CD14-positive monocyte (primary cell): ENCODE data around the gene PRRT4. TPM values are rescaled to one million over a fixed set of nuclear protein-coding genes. Genes with fewer than 3 reads are reported as not detected.

Experiments
- DNase-seq, 3 donors: peaks; one replicate each; pipeline ENCODE4 v3.0.0-alpha.2; 2011 to 2022
- H2AFZ ChIP-seq: 2 replicates; pipeline ENCODE4 v1.6.0; 2012; ENCODE audit warnings: mild to moderate bottlenecking, low read depth, low read length, inconsistent platforms; ENCODE audit not compliant: insufficient read depth, poor library complexity, severe bottlenecking
- H3K27ac ChIP-seq, 2 donors: 1 replicate in 1 of 2; 2 replicates in 1 of 2; pipeline ENCODE4 v1.5.1; 2012 to 2013; ENCODE audit warnings: low read length in 2 of 2, control low read depth in 1 of 2, inconsistent platforms in 1 of 2, low read depth in 1 of 2, mild to moderate bottlenecking in 1 of 2
- H3K27me3 ChIP-seq, 2 donors: one replicate each; pipeline versions ENCODE4 v1.6.0 to v1.6.1; 2011 to 2013; ENCODE audit warnings: low read length in 2 of 2; ENCODE audit not compliant: control insufficient read depth in 2 of 2, insufficient read depth in 2 of 2
- H3K36me3 ChIP-seq, 2 donors: replicated peaks in 1 of 2; 1 replicate in 1 of 2; 2 replicates in 1 of 2; pipeline versions ENCODE4 v1.5.1 to v1.6.1; 2012 to 2013; ENCODE audit warnings: low read length in 2 of 2, control low read depth in 1 of 2, inconsistent platforms in 1 of 2, mild to moderate bottlenecking in 1 of 2; ENCODE audit not compliant: insufficient read depth in 2 of 2, control insufficient read depth in 1 of 2
- H3K4me1 ChIP-seq, 2 donors: 1 replicate in 1 of 2; 2 replicates in 1 of 2; pipeline versions ENCODE4 v1.5.1 to v1.6.1; 2012 to 2013; ENCODE audit warnings: low read length in 2 of 2, control low read depth in 1 of 2, inconsistent platforms in 1 of 2, mild to moderate bottlenecking in 1 of 2, moderate library complexity in 1 of 2; ENCODE audit not compliant: insufficient read depth in 2 of 2, control insufficient read depth in 1 of 2
- H3K4me2 ChIP-seq: replicated peaks from 2 replicates; pipeline ENCODE3; 2012; ENCODE audit warnings: low read length, moderate library complexity, mild to moderate bottlenecking; ENCODE audit not compliant: poor library complexity, severe bottlenecking; ENCODE audit errors: extremely low read depth
- H3K4me3 ChIP-seq, 3 experiments: fragments of 200-600 bp in 1 of 3; sonication (generic) in 1 of 3; replicated peaks in 1 of 3; 1 replicate in 2 of 3; 2 replicates in 1 of 3; pipeline ENCODE4 v1.5.1; 2011 to 2013; ENCODE audit warnings: low read length in 3 of 3, mild to moderate bottlenecking in 3 of 3, control low read depth in 2 of 3, low read depth in 2 of 3, inconsistent platforms in 1 of 3, moderate library complexity in 1 of 3
- H3K79me2 ChIP-seq: 2 replicates; pipeline ENCODE4 v1.6.0; 2012; ENCODE audit warnings: mild to moderate bottlenecking, control low read depth, inconsistent platforms, low read length, moderate library complexity; ENCODE audit not compliant: insufficient read depth
- H3K9ac ChIP-seq: 2 replicates; pipeline ENCODE4 v1.6.0; 2017; ENCODE audit warnings: low read length, mild to moderate bottlenecking; ENCODE audit not compliant: insufficient read depth, poor library complexity, severe bottlenecking
- H3K9me3 ChIP-seq, 2 donors: replicated peaks in 1 of 2; 1 replicate in 1 of 2; 2 replicates in 1 of 2; pipeline versions ENCODE4 v1.5.1 to v1.6.1; 2012 to 2013; ENCODE audit warnings: low read length in 2 of 2, control low read depth in 1 of 2; ENCODE audit not compliant: control insufficient read depth in 1 of 2, insufficient read depth in 1 of 2
- H4K20me1 ChIP-seq: 2 replicates; pipeline ENCODE4 v1.6.0; 2012; ENCODE audit warnings: mild to moderate bottlenecking, low read length, control low read depth, moderate library complexity; ENCODE audit not compliant: insufficient read depth
- H3K27ac Mint-ChIP-seq, 7 donors: one replicate each; pipeline ENCODE4 v1.8.0; 2020; ENCODE audit warnings: mild to moderate bottlenecking in 7 of 7, mixed read lengths in 7 of 7, moderate library complexity in 6 of 7, inconsistent platforms in 2 of 7
- H3K27me3 Mint-ChIP-seq, 3 donors: one replicate each; pipeline ENCODE4 v1.8.0; 2021 to 2022; ENCODE audit warnings: low read depth in 3 of 3, mild to moderate bottlenecking in 3 of 3, mixed read lengths in 3 of 3, moderate library complexity in 3 of 3, inconsistent platforms in 1 of 3
- H3K36me3 Mint-ChIP-seq, 2 donors: one replicate each; pipeline ENCODE4 v1.8.0; 2020; ENCODE audit warnings: mixed read lengths in 2 of 2, inconsistent platforms in 1 of 2, mild to moderate bottlenecking in 1 of 2
- H3K4me1 Mint-ChIP-seq: one replicate; pipeline ENCODE4 v1.8.0; 2020; ENCODE audit warnings: mild to moderate bottlenecking, mixed read lengths
- H3K4me3 Mint-ChIP-seq, 2 donors: one replicate each; pipeline ENCODE4 v1.8.0; 2020; ENCODE audit warnings: mild to moderate bottlenecking in 2 of 2, mixed read lengths in 2 of 2, moderate library complexity in 1 of 2
- H3K9me3 Mint-ChIP-seq, 7 donors: one replicate each; pipeline ENCODE4 v1.8.0; 2020 to 2022; ENCODE audit warnings: mixed read lengths in 7 of 7, mild to moderate bottlenecking in 6 of 7, moderate library complexity in 6 of 7, inconsistent platforms in 2 of 7
- CTCF ChIP-seq: fragments of 200-600 bp; IDR thresholded peaks from one replicate; pipeline ENCODE4 v1.8.0; 2022; ENCODE audit warnings: antibody characterized with exemption, mild to moderate bottlenecking
- WGBS: methylation state at CpG from one replicate; pipeline ENCODE4 v1.1.5; 2013; ENCODE audit warnings: missing lambda C conversion rate; ENCODE audit not compliant: insufficient coverage; 5-methylcytosine and 5-hydroxymethylcytosine counted together
- intact Hi-C, 2 donors: fragments of 100-400 bp; cut with micrococcal nuclease; formaldehyde crosslinking; loops; one replicate each; pipeline versions ENCODE4 v1.15.0 to v1.15.1; 2023
- polyA plus RNA-seq, 3 donors: library from polyadenylated mRNA; depleted of rRNA in 1 of 3; unstranded in 2 of 3; stranded (reverse) in 1 of 3; fragments of 300-500 nt in 2 of 3; fragments of >200 nt in 1 of 3; fragmentation: Illumina TruSeq in 2 of 3; gene quantifications; 1 replicate in 2 of 3; 2 replicates in 1 of 3; pipeline ENCODE4 v1.2.3, GENCODE V29; 2012 to 2021

The PRRT4 gene
- polyA plus RNA-seq, 3 donors = 1.1 TPM; not detected in 2

GRCh38 chr7:128311013-128311412 is 50.5 kb downstream of the PRRT4 start:
- no peak for DNase-seq
- Histone ChIP-seq H3K9me3 (no peaks in the 10 kb centered on the region), H3K27me3 (no peaks in the 10 kb centered on the region), H3K4me1 (no peaks in the 10 kb centered on the region), H3K79me2 (no peaks in the 10 kb centered on the region), H3K36me3 (peaks cover 68 to 95% of the 10 kb centered on the region in 2 donors), H3K4me3 (no peak overlapping the region), H2AFZ (no peak overlapping the region), H3K27ac (peak overlapping the region in 1 of 2 donors; percentile 11), H4K20me1 (no peaks in the 10 kb centered on the region), H3K4me2 (no peak overlapping the region), H3K9ac (no peak overlapping the region)
- WGBS = 60% methylated on average over 1 of the region's 3 CpGs
- no peaks in the 10 kb centered on the region for H3K27me3 Mint-ChIP-seq
- no peaks in the 10 kb centered on the region for H3K9me3 Mint-ChIP-seq
- no peaks in the 10 kb centered on the region for H3K4me1 Mint-ChIP-seq
- peaks cover 89 to 98% of the 10 kb centered on the region in 2 donors for H3K36me3 Mint-ChIP-seq
- no peak for TF ChIP-seq CTCF
- intact Hi-C loops = no loop called here
- H3K27ac Mint-ChIP-seq = no peak overlapping the region
- no peak overlapping the region for H3K4me3 Mint-ChIP-seq

- H3K4me1 Mint-ChIP-seq = no peaks in the 10 kb centered on the region
- no peak overlapping the region for H3K4me2 ChIP-seq
- no peaks in the 10 kb centered on the region for H3K9me3 Mint-ChIP-seq
- peaks cover 64 to 95% of the 10 kb centered on the region in 2 donors for H3K36me3 ChIP-seq
- DNase-seq = no peak
- no peak overlapping the region for H3K27ac Mint-ChIP-seq
- no peak for TF ChIP-seq CTCF
- H3K27me3 ChIP-seq = no peaks in the 10 kb centered on the region
- no peak overlapping the region for H3K4me3 Mint-ChIP-seq
- no peak overlapping the region for H3K9ac ChIP-seq
- H3K4me1 ChIP-seq = no peaks in the 10 kb centered on the region
- no peaks in the 10 kb centered on the region for H3K27me3 Mint-ChIP-seq
- no peaks in the 10 kb centered on the region for H4K20me1 ChIP-seq
- H2AFZ ChIP-seq = no peak overlapping the region
- 67% methylated on average over 3 of the region's 5 CpGs for WGBS
- no peak overlapping the region for H3K27ac ChIP-seq
- H3K36me3 Mint-ChIP-seq = peaks cover 90 to 98% of the 10 kb centered on the region in 2 donors
- no peaks in the 10 kb centered on the region for H3K9me3 ChIP-seq
- H3K79me2 ChIP-seq = no peaks in the 10 kb centered on the region
- intact Hi-C loops = no loop called here
- H3K4me3 ChIP-seq = no peak overlapping the region
These were observed 51.0 kb downstream of the PRRT4 start for GRCh38 chr7:128310499-128310898.
